ENCODE results near the gene FANCC.

DNA sequence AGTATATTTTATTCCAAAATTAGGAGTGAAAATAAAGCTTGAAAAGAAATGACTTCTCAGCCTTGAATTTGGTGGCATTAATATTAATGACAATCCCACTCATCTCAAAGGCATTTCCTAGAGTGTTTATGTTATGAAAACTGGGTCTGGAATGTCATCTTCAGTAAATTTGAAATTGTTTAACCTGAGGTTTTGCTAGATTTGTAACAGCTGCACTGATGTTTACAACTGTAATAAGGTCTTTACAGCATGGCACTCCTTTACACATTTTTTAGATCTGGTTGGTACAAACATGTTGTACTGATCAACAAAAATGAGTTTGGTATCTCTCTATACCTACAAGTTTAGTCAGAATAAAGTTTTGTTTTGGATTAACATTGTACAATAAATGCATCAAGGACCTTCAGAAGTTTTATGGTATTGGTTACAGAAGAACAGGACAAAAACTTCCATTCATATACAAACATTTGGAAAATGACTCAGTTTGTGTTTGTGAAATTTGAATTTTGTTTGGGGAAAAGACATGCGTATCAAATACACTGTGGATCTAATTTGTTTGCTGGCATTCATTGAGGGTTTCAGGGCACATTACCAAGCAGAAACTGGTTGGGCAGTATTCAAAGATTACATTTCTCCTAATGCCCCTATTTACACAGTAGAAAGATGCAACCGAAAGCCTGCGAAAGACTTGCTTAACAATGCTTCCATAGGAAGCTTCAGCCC, 11.6 kb downstream of the FANCC start:
- no peak for TF ChIP-seq MAZ (IDR thresholded peaks at IDR 0.05; ENCODE audit: borderline replicate concordance, low read depth, low read length)
- no peak for TF ChIP-seq MAZ (CRISPR knock-in tag; IDR thresholded peaks at IDR 0.05; ENCODE audit: low read depth)
- TF ChIP-seq RAD51 (IDR thresholded peaks at IDR 0.05; ENCODE audit: borderline replicate concordance): no peak
- no peak for TF ChIP-seq FOXP1 (IDR thresholded peaks at IDR 0.05)
- TF ChIP-seq FOXP1 (CRISPR knock-in tag; IDR thresholded peaks at IDR 0.05): no peak
- TF ChIP-seq REST (IDR thresholded peaks at IDR 0.05; ENCODE audit: borderline replicate concordance in 1 of 2, low read depth in 1 of 2, low read length in 2 of 2): no peak
- no peak for TF ChIP-seq SNAPC5 (CRISPR knock-in tag; IDR thresholded peaks at IDR 0.05; ENCODE audit: borderline replicate concordance)
- TF ChIP-seq CC2D1A (CRISPR knock-in tag; IDR thresholded peaks at IDR 0.05): no peak
- no peak for TF ChIP-seq ZNF263 (CRISPR knock-in tag; IDR thresholded peaks at IDR 0.05)
- no peak for TF ChIP-seq ZNF549 (CRISPR knock-in tag; IDR thresholded peaks at IDR 0.05)
- no peak for TF ChIP-seq PAX8 (CRISPR knock-in tag; IDR thresholded peaks at IDR 0.05; ENCODE audit: borderline replicate concordance)
- TF ChIP-seq ZNF547 (CRISPR knock-in tag; IDR thresholded peaks at IDR 0.05): no peak
- TF ChIP-seq, protein P1, sequence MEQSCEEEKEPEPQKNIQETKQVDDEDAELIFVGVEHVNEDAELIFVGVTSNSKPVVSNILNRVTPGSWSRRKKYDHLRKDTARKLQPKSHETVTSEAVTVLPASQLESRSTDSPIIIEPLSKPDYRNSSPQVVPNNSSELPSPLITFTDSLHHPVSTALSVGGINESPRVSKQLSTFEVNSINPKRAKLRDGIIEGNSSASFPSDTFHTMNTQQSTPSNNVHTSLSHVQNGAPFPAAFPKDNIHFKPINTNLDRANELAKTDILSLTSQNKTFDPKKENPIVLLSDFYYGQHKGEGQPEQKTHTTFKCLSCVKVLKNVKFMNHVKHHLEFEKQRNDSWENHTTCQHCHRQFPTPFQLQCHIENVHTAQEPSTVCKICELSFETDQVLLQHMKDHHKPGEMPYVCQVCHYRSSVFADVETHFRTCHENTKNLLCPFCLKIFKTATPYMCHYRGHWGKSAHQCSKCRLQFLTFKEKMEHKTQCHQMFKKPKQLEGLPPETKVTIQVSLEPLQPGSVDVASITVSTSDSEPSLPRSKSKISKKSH (CRISPR knock-in tag; IDR thresholded peaks at IDR 0.05; ENCODE audit: borderline replicate concordance): no peak
- TF ChIP-seq ZNF138 (CRISPR knock-in tag; IDR thresholded peaks at IDR 0.05; ENCODE audit: low read depth): no peak
